Renal cortical epithelial cell (primary cell): ENCODE measurements around the gene SGO1. TPM values are rescaled to one million over a fixed set of nuclear protein-coding genes. Genes with fewer than 3 reads are reported as not detected.

Experiments
- DNase-seq: peaks from one replicate; pipeline ENCODE4 v3.0.0-alpha.2; 2011; ENCODE audit warnings: low read depth
- total RNA-seq: library from RNA; depleted of rRNA; stranded (reverse); fragments of >200 nt; gene quantifications from 2 replicates; pipeline ENCODE4 v1.2.3, GENCODE V29; 2014

The SGO1 gene
- total RNA-seq, 1 donor from 2014 or later: 0.99 TPM

DNA sequence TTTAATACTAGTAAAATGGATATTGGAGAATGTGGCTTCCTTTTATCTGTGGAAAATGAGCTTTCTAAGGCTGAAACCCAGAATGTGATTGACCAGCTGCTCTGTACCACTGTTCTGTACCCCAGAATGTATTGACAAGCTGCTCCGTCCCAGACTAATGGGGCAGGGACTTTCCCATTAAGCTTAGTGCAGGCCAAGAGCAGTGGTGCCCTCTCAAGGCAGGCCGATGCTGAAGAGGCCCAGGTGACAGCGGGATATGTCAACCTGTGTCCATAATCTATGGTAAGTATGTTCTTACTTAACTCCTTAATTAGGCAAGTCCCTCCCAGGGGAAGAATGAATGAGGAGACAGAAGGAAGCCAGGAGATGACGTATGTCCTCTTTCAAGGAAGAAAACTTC is 31.1 kb downstream of the SGO1 start:
- DNase-seq: no peak

DNA sequence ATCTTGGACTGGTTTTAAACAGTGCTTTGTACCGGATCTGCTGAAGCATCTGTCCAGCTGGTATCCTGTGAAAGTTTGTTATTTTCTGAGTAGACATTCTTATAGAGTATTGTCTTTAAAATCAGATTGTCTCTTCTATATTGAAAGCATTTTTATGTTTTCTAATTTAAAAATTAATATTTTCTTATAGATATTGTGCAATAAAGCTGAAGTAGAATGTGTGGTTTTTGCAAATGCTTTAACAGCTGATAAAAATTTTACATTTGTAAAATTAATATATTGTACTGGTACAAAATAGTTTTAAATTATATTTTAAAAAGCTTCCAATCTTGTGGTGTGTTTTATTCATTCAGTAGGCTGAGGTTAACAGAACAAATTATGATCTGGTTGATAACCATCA is 31.9 kb downstream of the SGO1 start:
- no peak for DNase-seq

DNA sequence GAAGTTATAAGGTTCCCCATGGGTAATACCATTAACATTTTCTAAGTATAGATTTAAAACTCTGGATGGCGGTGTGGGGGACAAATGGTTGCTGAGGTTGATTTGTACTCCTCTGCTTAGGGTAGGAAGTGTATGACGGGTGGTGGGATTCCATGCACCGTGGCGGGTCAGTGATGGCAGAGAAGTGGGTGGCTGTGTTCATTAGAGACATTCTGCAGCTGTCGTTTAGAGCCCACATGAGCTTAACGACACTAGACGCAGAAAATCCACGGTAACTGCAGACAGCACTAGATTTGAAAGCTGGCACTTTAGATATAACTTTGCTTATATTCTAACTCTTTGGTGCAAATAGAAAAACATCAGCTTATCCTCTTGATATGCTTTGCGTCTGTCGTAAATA is 37.5 kb downstream of the SGO1 start:
- no peak for DNase-seq

GRCh38 chr3:20147361-20147760 is 38.6 kb downstream of the SGO1 start:
- DNase-seq: no peak

GRCh38 chr3:20146301-20146700 is 39.7 kb downstream of the SGO1 start:
- no peak for DNase-seq

DNA sequence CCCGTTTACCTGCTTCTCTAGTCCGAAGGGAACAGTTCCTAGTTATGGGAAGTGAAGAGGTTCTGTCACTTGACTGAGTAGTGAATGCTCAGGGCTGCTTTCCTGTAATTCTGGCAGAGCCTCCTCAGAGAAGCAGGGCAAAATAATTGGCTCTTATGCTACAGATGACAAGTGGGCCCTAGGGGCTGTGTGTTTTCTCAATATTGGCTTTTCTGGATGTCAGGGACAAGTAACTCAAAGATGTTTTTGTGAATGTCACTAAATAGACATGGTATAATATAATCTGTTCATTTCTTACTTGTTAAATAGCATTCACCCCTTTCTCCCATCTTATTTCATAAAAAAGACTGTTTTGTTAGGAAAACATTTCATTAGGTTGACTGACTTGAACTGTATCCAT is 40.1 kb downstream of the SGO1 start:
- DNase-seq: no peak

GRCh38 chr3:20143519-20143918 is 42.5 kb downstream of the SGO1 start:
- DNase-seq: no peak

DNA sequence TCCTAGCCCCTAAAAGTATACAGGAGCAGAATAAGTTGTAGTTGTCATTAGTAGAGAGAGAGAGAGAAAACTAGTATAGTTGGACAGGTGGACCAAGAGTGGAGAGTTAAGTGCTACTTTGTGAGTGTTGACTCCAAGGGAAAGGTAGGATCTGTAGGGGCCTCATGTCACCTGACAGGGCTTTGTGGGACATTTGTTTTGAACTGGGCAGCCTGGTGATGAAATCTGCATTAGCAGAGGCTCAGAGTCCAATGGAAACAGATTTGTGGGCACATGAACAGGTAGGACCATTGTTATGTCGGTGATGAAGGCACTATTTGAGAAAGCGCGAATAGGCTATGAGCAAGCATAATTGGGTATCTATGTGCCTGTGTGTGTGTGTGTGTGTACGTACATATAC is 43.5 kb downstream of the SGO1 start:
- no peak for DNase-seq

DNA sequence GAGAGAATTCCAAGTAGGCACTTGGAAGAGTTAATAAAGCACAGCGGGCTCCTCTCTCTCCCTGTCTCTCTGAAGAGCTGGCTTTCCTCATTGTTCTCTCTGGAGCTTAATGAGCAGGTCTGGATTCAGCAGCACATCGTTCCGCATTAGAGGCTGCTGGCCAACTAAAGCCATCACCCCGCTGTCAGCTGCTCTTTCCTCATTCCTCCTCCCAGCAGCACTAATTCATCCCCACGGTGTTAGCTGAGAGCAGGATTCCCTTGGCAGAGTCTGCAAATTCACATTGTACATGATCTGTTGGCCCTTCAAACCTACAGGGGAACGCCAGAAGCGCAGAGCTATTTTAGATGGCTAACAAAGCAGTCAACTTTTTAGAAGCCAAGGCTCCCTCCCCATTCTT is 44.2 kb downstream of the SGO1 start:
- DNase-seq: peak; percentile 56

- no peak for DNase-seq
These were observed 44.7 kb downstream of the SGO1 start for GRCh38 chr3:20141316-20141715.

DNA sequence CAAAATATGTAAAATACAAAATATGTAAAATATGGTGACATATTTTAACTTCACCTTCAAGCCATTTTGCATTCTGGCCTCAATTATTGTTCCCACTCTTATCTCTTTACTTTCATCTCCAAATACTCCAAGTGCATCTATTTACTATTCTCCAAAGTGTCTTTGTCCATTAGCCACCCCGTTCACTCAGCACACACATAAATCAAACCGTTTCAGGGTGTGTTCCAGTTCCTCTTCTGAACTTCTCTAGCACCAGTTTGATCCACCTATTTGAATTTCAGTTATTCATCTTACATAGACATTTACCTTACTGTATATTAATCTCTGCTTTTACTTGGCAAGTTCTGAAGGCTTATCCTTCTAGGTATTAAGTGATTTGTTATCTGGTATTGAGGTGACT is 45.1 kb downstream of the SGO1 start:
- DNase-seq: no peak

DNA sequence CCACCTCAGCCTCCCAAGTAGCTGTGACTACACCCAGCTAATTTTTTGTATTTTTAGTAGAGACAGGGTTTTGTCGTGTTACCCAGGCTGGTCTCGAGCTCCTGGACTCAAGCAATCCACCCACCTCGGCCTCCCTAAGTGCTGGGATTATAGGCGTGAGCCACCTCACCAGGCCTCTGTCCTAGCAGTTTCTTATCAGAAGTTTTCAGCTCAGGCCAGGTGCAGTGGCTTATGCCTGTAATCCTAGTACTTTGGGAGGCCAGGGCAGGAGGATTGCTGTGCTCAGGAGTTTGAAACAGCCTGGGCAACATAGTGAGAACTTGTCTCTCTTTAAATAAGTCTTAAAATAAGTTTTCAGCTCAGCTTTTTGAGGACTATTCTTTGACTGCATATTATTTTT is 48.4 kb downstream of the SGO1 start:
- no peak for DNase-seq

DNA sequence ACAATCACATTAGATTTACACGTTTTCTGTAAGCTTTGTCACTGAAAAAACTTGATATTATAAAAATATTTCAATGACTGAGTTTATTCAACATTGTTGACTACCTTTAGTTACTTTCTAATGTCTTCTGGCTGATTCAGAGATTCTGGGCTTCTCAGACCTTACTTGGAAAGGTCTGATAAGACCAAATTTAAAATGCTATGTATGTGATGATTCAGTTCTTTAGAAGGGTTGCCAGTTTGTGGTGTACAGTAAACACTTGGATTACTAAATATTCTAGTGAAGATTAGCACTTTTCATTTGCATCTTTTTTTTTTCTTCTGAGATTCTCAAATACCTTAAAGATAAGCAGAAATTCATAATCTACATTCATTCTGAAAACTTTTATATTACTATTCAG is 49.8 kb downstream of the SGO1 start:
- DNase-seq: no peak

DNA sequence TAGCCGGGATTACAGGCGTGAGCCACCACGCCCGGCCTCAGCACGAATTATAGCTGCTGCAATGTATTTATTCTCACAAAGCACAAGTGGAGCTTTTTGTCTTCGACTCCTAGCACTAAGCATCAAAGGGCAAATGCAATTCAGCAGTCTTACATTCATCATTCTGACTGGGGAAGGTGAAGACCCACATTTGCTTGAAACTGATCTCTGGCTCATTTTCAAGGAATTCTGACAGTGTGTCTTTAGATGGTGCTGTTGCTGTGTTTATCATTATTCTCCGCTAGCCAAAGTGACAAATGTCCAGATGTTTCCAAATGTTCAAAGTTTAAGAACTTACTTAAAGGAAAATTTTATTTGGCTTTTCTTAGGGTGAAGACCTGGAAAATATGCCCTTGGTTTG is 55.9 kb downstream of the SGO1 start:
- no peak for DNase-seq

DNA sequence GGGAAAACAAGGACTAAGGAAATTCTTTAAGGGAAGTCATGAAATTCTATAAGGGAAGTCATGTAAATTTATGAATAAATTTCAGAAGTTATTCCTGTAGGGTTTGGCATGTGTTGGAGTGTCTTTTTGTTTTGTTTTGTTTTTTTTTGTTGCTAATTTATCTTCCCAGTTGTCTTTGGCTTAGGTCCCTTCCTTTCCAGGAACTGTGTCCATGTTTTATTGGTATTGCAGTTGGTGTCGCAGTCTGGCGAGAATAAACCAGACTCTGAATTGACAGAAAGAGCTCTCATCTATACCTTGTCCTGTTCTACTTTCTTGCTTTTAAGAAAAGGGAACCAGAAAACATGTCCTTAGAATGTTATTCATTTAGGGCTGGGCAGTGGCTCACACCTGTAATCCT is 57.6 kb downstream of the SGO1 start:
- DNase-seq: no peak

GRCh38 chr3:20125897-20126296 is 60.1 kb downstream of the SGO1 start:
- DNase-seq: no peak

GRCh38 chr3:20125289-20125688 is 60.7 kb downstream of the SGO1 start:
- DNase-seq: no peak

GRCh38 chr3:20123131-20123652 is 62.8 kb downstream of the SGO1 start:
- DNase-seq: no peak

GRCh38 chr3:20121088-20121487 is 64.9 kb downstream of the SGO1 start:
- DNase-seq: no peak

Other genes starting within 250 kb of the SGO1 start
- gene RAB5A, start 239.1 kb downstream of the SGO1 start, total RNA-seq: 87.3 and 105 TPM in 2 replicates
- not detected in 2 replicates for gene PP2D1, start 173.9 kb downstream of the SGO1 start, total RNA-seq
- gene KAT2B, start 145.8 kb downstream of the SGO1 start, total RNA-seq: 6.6 and 13.6 TPM in 2 replicates